ENCODE data around the gene THBS2. TPM values are rescaled to one million over a fixed set of nuclear protein-coding genes. Genes with fewer than 3 reads are reported as not detected.
"Not testable (repeated sequence)": the region's sequence is repeated elsewhere in the genome, so short reads cannot be mapped to it uniquely, and the experiment has no call there.

THBS2 gene
- total RNA-seq, 2 experiments from 2014 or later: not detected

- intact Hi-C loops (cut with micrococcal nuclease; ENCODE audit: unreplicated experiment): no loop called here
- CTCF ChIA-PET (ENCODE audit: unreplicated experiment): no interaction called here
Observed at GRCh38 chr6:169183233-169183632, 70.4 kb downstream of the THBS2 start.

GRCh38 chr6:169179831-169180230 lies 73.8 kb downstream of the THBS2 start:
- H3K4me2 ChIP-seq (ENCODE audit: low read length); H4K20me1 ChIP-seq (ENCODE audit: insufficient read depth, low read length); H3K36me3 ChIP-seq (ENCODE audit: insufficient read depth, low read length); CTCF ChIA-PET (ENCODE audit: unreplicated experiment); DNase-seq (ENCODE audit: low spot score); H3K9me3 ChIP-seq (ENCODE audit: low read length); H3K27ac ChIP-seq (ENCODE audit: low read depth, low read length, poor library complexity, severe bottlenecking); H3K4me1 ChIP-seq (ENCODE audit: insufficient read depth, low read length, poor library complexity, severe bottlenecking); H2AFZ ChIP-seq (ENCODE audit: low read length); POLR2A ChIA-PET; BruUV-seq (replicated peaks); H3K79me2 ChIP-seq (ENCODE audit: insufficient read depth, low read depth, low read length); H3K4me3 ChIP-seq (ENCODE audit: low read depth, low read length, poor library complexity, severe bottlenecking); intact Hi-C loops (cut with micrococcal nuclease; ENCODE audit: unreplicated experiment); H3K9me2 ChIP-seq (ENCODE audit: insufficient read depth, low read length): not testable (repeated sequence)

More at GRCh38 chr6:169183233-169183632, 70.4 kb downstream of the THBS2 start:
- no peaks in the 10 kb centered on the region for H3K9me3 ChIP-seq (ENCODE audit: low read length)
- no peaks in the 10 kb centered on the region for H4K20me1 ChIP-seq (ENCODE audit: insufficient read depth, low read length)
- no peak overlapping the region for H3K27ac ChIP-seq (ENCODE audit: low read depth, low read length, poor library complexity, severe bottlenecking)
- no peak for DNase-seq (ENCODE audit: low spot score)
- H3K4me3 ChIP-seq (ENCODE audit: low read depth, low read length, poor library complexity, severe bottlenecking): no peak overlapping the region
- no peaks in the 10 kb centered on the region for H3K9me2 ChIP-seq (ENCODE audit: insufficient read depth, low read length)
- no peak overlapping the region for H3K4me2 ChIP-seq (ENCODE audit: low read length)
- no peak for TF ChIP-seq EZH2phosphoT487 (IDR thresholded peaks at IDR 0.05; ENCODE audit: borderline replicate concordance, low read depth, low read length)
- TF ChIP-seq CTCF (conservative IDR thresholded peaks at IDR 0.05; ENCODE audit: low read length): no peak
- POLR2A ChIA-PET: no interaction called here
- no TSS peak for BruUV-seq (replicated peaks)
- H2AFZ ChIP-seq (ENCODE audit: low read length): no peak overlapping the region
- no peaks in the 10 kb centered on the region for H3K4me1 ChIP-seq (ENCODE audit: insufficient read depth, low read length, poor library complexity, severe bottlenecking)
- H3K36me3 ChIP-seq (ENCODE audit: insufficient read depth, low read length): no peaks in the 10 kb centered on the region
- no peaks in the 10 kb centered on the region for H3K79me2 ChIP-seq (ENCODE audit: insufficient read depth, low read depth, low read length)

GRCh38 chr6:169177516-169178166 lies 76.0 kb downstream of the THBS2 start:
- H3K4me1 ChIP-seq (ENCODE audit: insufficient read depth, low read length, poor library complexity, severe bottlenecking): no peaks in the 10 kb centered on the region
- no peaks in the 10 kb centered on the region for H3K79me2 ChIP-seq (ENCODE audit: insufficient read depth, low read depth, low read length)
- no TSS peak for BruUV-seq (replicated peaks)
- no peaks in the 10 kb centered on the region for H3K9me3 ChIP-seq (ENCODE audit: low read length)
- H3K4me2 ChIP-seq (ENCODE audit: low read length): no peak overlapping the region
- DNase-seq (ENCODE audit: low spot score): no peak
- no peaks in the 10 kb centered on the region for H4K20me1 ChIP-seq (ENCODE audit: insufficient read depth, low read length)
- POLR2A ChIA-PET: no interaction called here
- H3K4me3 ChIP-seq (ENCODE audit: low read depth, low read length, poor library complexity, severe bottlenecking): no peak overlapping the region
- intact Hi-C loops (cut with micrococcal nuclease; ENCODE audit: unreplicated experiment): no loop called here
- TF ChIP-seq EZH2phosphoT487 (IDR thresholded peaks at IDR 0.05; ENCODE audit: borderline replicate concordance, low read depth, low read length) (no peak), CTCF (conservative IDR thresholded peaks at IDR 0.05; ENCODE audit: low read length) (no peak)
- CTCF ChIA-PET (ENCODE audit: unreplicated experiment): no interaction called here
- H3K36me3 ChIP-seq (ENCODE audit: insufficient read depth, low read length): no peaks in the 10 kb centered on the region
- H3K9me2 ChIP-seq (ENCODE audit: insufficient read depth, low read length): no peaks in the 10 kb centered on the region
- H3K27ac ChIP-seq (ENCODE audit: low read depth, low read length, poor library complexity, severe bottlenecking): no peak overlapping the region
- H2AFZ ChIP-seq (ENCODE audit: low read length): no peak overlapping the region

Data from OCI-LY7 (cell line).